HepG2 (cell line): ENCODE data around the gene UBAC2. TPM values are rescaled to one million over a fixed set of nuclear protein-coding genes. Genes with fewer than 3 reads are reported as not detected.

Source experiments
- ATAC-seq: fragments of 200-7000 bp; cut with Tn5 transposase; 3 replicates; pipeline ENCODE4 v1.9.1; 2020; ENCODE audit warnings: mild to moderate bottlenecking, moderate library complexity
- BruUV-seq: library from RNA; stranded (reverse); fragments of 400-500 nt; replicated peaks from 2 replicates; lab custom pipeline; 2021; lab: Mats Ljungman, UMichigan
- CTCF ChIA-PET: fragments of 300-600 bp; formaldehyde crosslinking; extraction: SDS; loops from one replicate; lab custom pipeline; 2021; ENCODE audit warnings: low total read pairs, inconsistent platforms, low intra/inter-chr PET ratio; lab: Yijun Ruan, JAX
- POLR2A ChIA-PET: fragments of 350-600 bp; sonication (Branson Sonifier 250); formaldehyde crosslinking; loops from one replicate; lab custom pipeline; 2020; ENCODE audit warnings: antibody characterized with exemption, inconsistent platforms; lab: Yijun Ruan, JAX
- DNase-seq: peaks from one replicate; pipeline ENCODE4 v3.0.0-alpha.2; 2015; ENCODE audit warnings: low spot score
- FAIRE-seq: peaks from 3 replicates; lab custom pipeline; 2011; peaks lifted over from hg19 to GRCh38; lab: Jason Lieb, UNC
- H2AFZ ChIP-seq: one replicate; pipeline ENCODE4 v1.6.1; 2011; ENCODE audit warnings: low read length, inconsistent platforms
- H3K27ac ChIP-seq: fragments of 300-600 bp; 3 replicates; pipeline ENCODE4 v1.8.0; 2011; ENCODE audit warnings: mixed run types, mild to moderate bottlenecking, mixed read lengths, low read length, inconsistent platforms; ENCODE audit not compliant: insufficient read depth; ENCODE audit errors: extremely low read length
- H3K27me3 ChIP-seq, 2 experiments: fragments of 200-600 bp in 1 of 2; 2 replicates in 1 of 2; 3 replicates in 1 of 2; pipeline versions ENCODE4 v1.6.0 to v1.8.0; 2011; ENCODE audit warnings: low read length in 2 of 2, mild to moderate bottlenecking in 2 of 2, moderate library complexity in 2 of 2, inconsistent platforms in 1 of 2; ENCODE audit not compliant: insufficient read depth in 2 of 2, control insufficient read depth in 1 of 2
- H3K36me3 ChIP-seq, 2 experiments: fragments of 200-600 bp in 1 of 2; replicated peaks in 1 of 2; 2 replicates in 1 of 2; 3 replicates in 1 of 2; pipeline versions ENCODE4 v1.5.1 to v1.8.0; 2011; ENCODE audit warnings: low read length in 2 of 2, inconsistent platforms in 1 of 2; ENCODE audit not compliant: insufficient read depth in 2 of 2, control insufficient read depth in 1 of 2
- H3K4me1 ChIP-seq: 2 replicates; pipeline ENCODE4 v1.5.1; 2012; ENCODE audit warnings: low read length, inconsistent platforms; ENCODE audit not compliant: insufficient read depth
- H3K4me2 ChIP-seq: 2 replicates; pipeline ENCODE4 v1.6.0; 2011; ENCODE audit warnings: low read depth, low read length, inconsistent platforms
- H3K4me3 ChIP-seq, 3 experiments: fragments of 200-600 bp in 1 of 3; sonication (generic), shearing (Covaris generic) in 1 of 3; replicated peaks in 1 of 3; 2 replicates each; pipeline ENCODE4 v1.5.1; 2011 to 2016; ENCODE audit warnings: low read length in 3 of 3, inconsistent platforms in 2 of 3, low read depth in 2 of 3, mild to moderate bottlenecking in 2 of 3, control low read depth in 1 of 3, mixed read lengths in 1 of 3; ENCODE audit not compliant: insufficient read depth in 1 of 3
- H3K79me2 ChIP-seq: one replicate; pipeline ENCODE4 v1.6.1; 2011; ENCODE audit warnings: low read length, inconsistent platforms; ENCODE audit not compliant: insufficient read depth
- H3K9ac ChIP-seq: 2 replicates; pipeline ENCODE4 v1.6.0; 2011; ENCODE audit warnings: mild to moderate bottlenecking, low read depth, low read length, inconsistent platforms; ENCODE audit not compliant: insufficient read depth
- H3K9me3 ChIP-seq: 2 replicates; pipeline ENCODE4 v1.5.1; 2012; ENCODE audit warnings: mild to moderate bottlenecking, low read length
- H4K20me1 ChIP-seq: 2 replicates; pipeline ENCODE4 v1.6.0; 2011; ENCODE audit warnings: inconsistent platforms, mild to moderate bottlenecking, low read length, moderate library complexity; ENCODE audit not compliant: insufficient read depth
- ATM ChIP-seq: fragments of 450-650 bp; IDR thresholded peaks from 2 replicates; pipeline ENCODE4 v1.7.1; 2017; ENCODE audit warnings: mild to moderate bottlenecking, borderline replicate concordance
- CREB1 ChIP-seq, 2 experiments: fragments of 450-650 bp in 1 of 2; IDR thresholded peaks; 2 replicates each; pipeline ENCODE4 v1.6.1; 2016 to 2017; ENCODE audit warnings: control low read depth in 1 of 2, mild to moderate bottlenecking in 1 of 2, missing compliant biosample characterization in 1 of 2, missing genetic modification characterization in 1 of 2
- MTF1 ChIP-seq: sonication (generic); formaldehyde crosslinking; IDR thresholded peaks from 2 replicates; pipeline ENCODE4 v1.5.0; 2020; ENCODE audit warnings: missing genetic modification reagents
- MXD4 ChIP-seq: IDR thresholded peaks from 2 replicates; pipeline ENCODE4 v1.6.1; 2016; ENCODE audit warnings: mild to moderate bottlenecking, missing biosample characterization, missing genetic modification reagents
- RBM39 ChIP-seq: fragments of 200-400 bp; formaldehyde crosslinking; IDR thresholded peaks from one replicate; pipeline ENCODE4 v1.6.1; 2018; ENCODE audit warnings: antibody characterized with exemption, mild to moderate bottlenecking, low read depth, low read length; ENCODE audit not compliant: poor library complexity, severe bottlenecking
- SP2 ChIP-seq: sonication (generic); formaldehyde crosslinking; IDR thresholded peaks from 2 replicates; pipeline ENCODE4 v1.5.1; 2020; ENCODE audit warnings: mild to moderate bottlenecking, missing genetic modification reagents
- TCF7 ChIP-seq: sonication (generic); IDR thresholded peaks from 2 replicates; pipeline ENCODE4 v1.6.1; 2016; ENCODE audit warnings: antibody characterized with exemption, low read depth
- ZNF619 ChIP-seq: sonication (generic); formaldehyde crosslinking; IDR thresholded peaks from 2 replicates; pipeline ENCODE4 v1.4.0; 2020; ENCODE audit warnings: mild to moderate bottlenecking, missing genetic modification reagents
- WGBS: methylation state at CpG from one replicate; pipeline ENCODE4 v1.1.6; 2017; ENCODE audit warnings: low lambda C conversion rate; 5-methylcytosine and 5-hydroxymethylcytosine counted together
- in situ Hi-C: cut with HindIII; loops from 2 replicates; pipeline ENCODE4 v1.10.0; 2017; ENCODE audit warnings: low pct_unique_long_range_greater_than_20kb; ENCODE audit not compliant: extremely low pct_ligation_motif_present
- intact Hi-C: fragments of 100-400 bp; cut with micrococcal nuclease; formaldehyde crosslinking; loops from one replicate; pipeline ENCODE4 v1.10.0; 2022; ENCODE audit not compliant: unreplicated experiment
- polyA plus RNA-seq, 8 experiments: library from polyadenylated mRNA; depleted of rRNA in 3 of 8; stranded (reverse) in 7 of 8; unstranded in 1 of 8; fragments of >200 nt; fragmentation: Illumina TruSeq in 4 of 8; extraction: Trizol in 4 of 8; gene quantifications; 2 replicates each; pipeline versions ENCODE4 v1.2.1 to v1.2.3, GENCODE V29; 2011 to 2016; ENCODE audit warnings: low read depth in 4 of 8, missing spikeins in 1 of 8, mixed read lengths in 1 of 8; ENCODE audit not compliant: insufficient read depth in 1 of 8
- total RNA-seq, 5 experiments: library from RNA; depleted of rRNA; stranded (reverse); fragments of >200 nt; fragmentation: Illumina TruSeq; extraction: Trizol; gene quantifications; 2 replicates each; pipeline ENCODE4 v1.2.3, GENCODE V29; 2016; ENCODE audit warnings: low read depth in 1 of 5
- TF ChIP-seq, protein P1 (sequence below): sonication (generic); formaldehyde crosslinking; IDR thresholded peaks from 2 replicates; pipeline ENCODE4 v1.4.0; 2020; ENCODE audit warnings: missing genetic modification reagents, mild to moderate bottlenecking, borderline replicate concordance
- TF ChIP-seq, protein P2 (sequence below), 2 experiments: sonication (generic) in 1 of 2; formaldehyde crosslinking in 1 of 2; IDR thresholded peaks; 2 replicates each; pipeline versions ENCODE4 v1.5.1 to v1.6.1; 2011 to 2020; ENCODE audit warnings: borderline replicate concordance in 1 of 2, low read depth in 1 of 2, low read length in 1 of 2, mild to moderate bottlenecking in 1 of 2, missing genetic modification reagents in 1 of 2, moderate library complexity in 1 of 2

The UBAC2 gene
- total and polyA plus RNA-seq, 2 of the 13 experiments (the other 11 are each of a cell fraction or from before 2014, with no cell fraction given) = 61.3 to 80.8 TPM

GRCh38 chr13:99265821-99266426, 65.3 kb downstream of the UBAC2 start (continued):
- TF ChIP-seq MTF1 (CRISPR knock-in tag) = no peak

GRCh38 chr13:99266827-99267226, 66.2 kb downstream of the UBAC2 start:
- Histone ChIP-seq H2AFZ (no peak overlapping the region), H3K36me3 (peaks cover 0 to 10% of the 10 kb centered on the region in 2 experiments; a peak in 3 of 5 replicates), H4K20me1 (0 out of 2 replicates have a peak, but pooled peaks cover 5% of the 10 kb centered on the region), H3K27me3 (no peaks in the 10 kb centered on the region), H3K4me2 (no peak overlapping the region), H3K4me3 (no peak overlapping the region), H3K27ac (no peak overlapping the region), H3K79me2 (no peaks in the 10 kb centered on the region), H3K9ac (no peak overlapping the region), H3K4me1 (peaks cover 7% of the 10 kb centered on the region), H3K9me3 (no peaks in the 10 kb centered on the region)
- ChIA-PET POLR2A (no interaction called here), CTCF (interaction anchor here (0.9 to 4.0 kb wide), 2 partner anchors 70 to 90 kb away, joined by 5 to 22 read pairs; no protein-coding TSS in a partner anchor)
- in situ Hi-C loops = loop anchor here (10.0 kb wide), 1 partner anchor 168 kb away; no protein-coding TSS in a partner anchor
- no peak for ATAC-seq
- FAIRE-seq = no peak
- WGBS = 95% methylated on average over 6 of the region's 6 CpGs
- DNase-seq = no peak
- intact Hi-C loops = loop anchor here (1.0 kb wide), 2 partner anchors 71 to 91 kb away; no protein-coding TSS in a partner anchor
- no peak for TF ChIP-seq ZNF619
- no peak for TF ChIP-seq ATM
- BruUV-seq = no TSS peak

- Histone ChIP-seq H4K20me1 (0 out of 2 replicates have a peak, but pooled peaks cover 8% of the 10 kb centered on the region), H3K9ac (no peak overlapping the region), H3K4me2 (no peak overlapping the region), H3K27ac (no peak overlapping the region), H3K4me1 (no peaks in the 10 kb centered on the region), H2AFZ (no peak overlapping the region), H3K36me3 (peaks cover 1 to 16% of the 10 kb centered on the region in 2 experiments; a peak in 3 of 5 replicates), H3K79me2 (no peaks in the 10 kb centered on the region), H3K27me3 (no peaks in the 10 kb centered on the region), H3K4me3 (no peak overlapping the region), H3K9me3 (peaks cover 4% of the 10 kb centered on the region; the same call in 1 of the 2 replicates)
- ChIA-PET CTCF (interaction anchor here (4.0 kb wide), 1 partner anchor 91 kb away, joined by 22 read pairs; no protein-coding TSS in a partner anchor), POLR2A (no interaction called here)
- WGBS = 92% methylated on average over 4 of the region's 4 CpGs
- in situ Hi-C loops = loop anchor here (10.0 kb wide), 1 partner anchor 167 kb away; no protein-coding TSS in a partner anchor
- ATAC-seq (no peak), DNase-seq (no peak), FAIRE-seq (no peak)
- no TSS peak for BruUV-seq
- intact Hi-C loops = no loop called here
- TF ChIP-seq CREB1 (IDR thresholded peaks at IDR 0.05) (no peak), CREB1 (CRISPR knock-in tag; IDR thresholded peaks at IDR 0.05) (no peak), MXD4 (no peak), SP2 (CRISPR knock-in tag) (no peak), TCF7 (no peak), RBM39 (no peak)
- TF ChIP-seq, protein P1, sequence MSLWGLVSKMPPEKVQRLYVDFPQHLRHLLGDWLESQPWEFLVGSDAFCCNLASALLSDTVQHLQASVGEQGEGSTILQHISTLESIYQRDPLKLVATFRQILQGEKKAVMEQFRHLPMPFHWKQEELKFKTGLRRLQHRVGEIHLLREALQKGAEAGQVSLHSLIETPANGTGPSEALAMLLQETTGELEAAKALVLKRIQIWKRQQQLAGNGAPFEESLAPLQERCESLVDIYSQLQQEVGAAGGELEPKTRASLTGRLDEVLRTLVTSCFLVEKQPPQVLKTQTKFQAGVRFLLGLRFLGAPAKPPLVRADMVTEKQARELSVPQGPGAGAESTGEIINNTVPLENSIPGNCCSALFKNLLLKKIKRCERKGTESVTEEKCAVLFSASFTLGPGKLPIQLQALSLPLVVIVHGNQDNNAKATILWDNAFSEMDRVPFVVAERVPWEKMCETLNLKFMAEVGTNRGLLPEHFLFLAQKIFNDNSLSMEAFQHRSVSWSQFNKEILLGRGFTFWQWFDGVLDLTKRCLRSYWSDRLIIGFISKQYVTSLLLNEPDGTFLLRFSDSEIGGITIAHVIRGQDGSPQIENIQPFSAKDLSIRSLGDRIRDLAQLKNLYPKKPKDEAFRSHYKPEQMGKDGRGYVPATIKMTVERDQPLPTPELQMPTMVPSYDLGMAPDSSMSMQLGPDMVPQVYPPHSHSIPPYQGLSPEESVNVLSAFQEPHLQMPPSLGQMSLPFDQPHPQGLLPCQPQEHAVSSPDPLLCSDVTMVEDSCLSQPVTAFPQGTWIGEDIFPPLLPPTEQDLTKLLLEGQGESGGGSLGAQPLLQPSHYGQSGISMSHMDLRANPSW (CRISPR knock-in tag) = no peak
- TF ChIP-seq, protein P2, sequence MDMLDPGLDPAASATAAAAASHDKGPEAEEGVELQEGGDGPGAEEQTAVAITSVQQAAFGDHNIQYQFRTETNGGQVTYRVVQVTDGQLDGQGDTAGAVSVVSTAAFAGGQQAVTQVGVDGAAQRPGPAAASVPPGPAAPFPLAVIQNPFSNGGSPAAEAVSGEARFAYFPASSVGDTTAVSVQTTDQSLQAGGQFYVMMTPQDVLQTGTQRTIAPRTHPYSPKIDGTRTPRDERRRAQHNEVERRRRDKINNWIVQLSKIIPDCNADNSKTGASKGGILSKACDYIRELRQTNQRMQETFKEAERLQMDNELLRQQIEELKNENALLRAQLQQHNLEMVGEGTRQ (IDR thresholded peaks at IDR 0.05; ENCODE audit: low read depth, low read length) = no peak
- TF ChIP-seq, protein P2 (CRISPR knock-in tag; IDR thresholded peaks at IDR 0.05; ENCODE audit: borderline replicate concordance) = no peak
Measured at GRCh38 chr13:99267927-99268326, 67.3 kb downstream of the UBAC2 start.
